ENCODE data around the gene UMODL1.

GRCh38 chr21:42082501-42083360 is 11.6 kb downstream of the UMODL1 start:
- TF ChIP-seq REST (IDR thresholded peaks at IDR 0.05; ENCODE audit: low read depth) (no peak), NFIC (IDR thresholded peaks at IDR 0.05) (no peak)
